WI38 (cell line): ENCODE data around the gene CHMP2B.

Experiments used
- H3K4me3 ChIP-seq: 2 replicates; pipeline ENCODE4 v1.5.1; 2011; ENCODE audit warnings: low read depth, mild to moderate bottlenecking, control low read depth, low read length
- CTCF ChIP-seq: IDR thresholded peaks from 2 replicates; pipeline ENCODE4 v1.5.1; 2012; ENCODE audit warnings: low read depth, mild to moderate bottlenecking, control low read depth, low read length

Gene CHMP2B

DNA sequence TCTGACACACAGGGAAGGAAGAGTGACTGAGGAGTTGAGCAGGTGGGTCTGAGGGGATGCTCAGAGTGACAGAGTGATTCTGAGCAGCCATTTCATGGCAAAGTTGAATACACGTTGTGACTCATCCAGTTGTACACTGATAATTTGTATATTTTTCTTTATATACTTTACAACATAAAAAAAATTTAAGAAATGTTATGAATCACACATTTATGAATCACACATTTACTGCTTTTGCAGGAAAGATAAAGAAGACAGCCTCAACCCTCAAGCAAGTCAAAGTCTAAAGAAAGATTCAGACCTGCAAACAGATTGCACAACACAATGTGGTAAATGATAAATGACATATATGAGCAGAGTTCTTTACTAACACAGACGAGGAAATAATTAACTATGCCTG is 21.0 kb upstream of the CHMP2B start:
- H3K4me3 ChIP-seq: no peak overlapping the region
- no peak for TF ChIP-seq CTCF

GRCh38 chr3:87206635-87207034 is 20.5 kb upstream of the CHMP2B start:
- no peak for TF ChIP-seq CTCF
- no peak overlapping the region for H3K4me3 ChIP-seq

- no peak for TF ChIP-seq CTCF
These were observed 19.6 kb upstream of the CHMP2B start for GRCh38 chr3:87207460-87207859.

DNA sequence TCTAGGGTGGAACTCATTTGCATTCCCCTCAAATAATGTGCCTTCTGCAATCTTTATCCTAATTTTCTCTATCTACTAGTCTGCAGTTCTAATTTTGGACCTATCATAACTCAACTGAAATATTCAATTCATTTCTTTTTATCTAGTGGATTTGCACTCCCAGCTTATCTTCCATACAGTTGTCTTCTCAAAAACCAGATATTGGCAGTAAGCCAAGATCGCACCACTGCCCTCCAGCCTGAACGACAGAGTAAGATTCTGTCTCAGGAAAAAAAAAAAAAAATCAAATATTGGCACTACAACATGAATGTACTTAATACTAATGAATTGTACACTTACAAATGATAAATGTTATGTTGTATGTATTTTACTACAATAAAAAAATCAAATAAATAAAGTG is 18.0 kb upstream of the CHMP2B start:
- no peak overlapping the region for H3K4me3 ChIP-seq
- no peak for TF ChIP-seq CTCF

More at GRCh38 chr3:87207460-87207859, 19.6 kb upstream of the CHMP2B start:
- no peak overlapping the region for H3K4me3 ChIP-seq

GRCh38 chr3:87218560-87218959 is 8.5 kb upstream of the CHMP2B start:
- no peak for TF ChIP-seq CTCF
- no peak overlapping the region for H3K4me3 ChIP-seq

GRCh38 chr3:87219611-87220010 is 7.5 kb upstream of the CHMP2B start:
- H3K4me3 ChIP-seq: no peak overlapping the region
- no peak for TF ChIP-seq CTCF

DNA sequence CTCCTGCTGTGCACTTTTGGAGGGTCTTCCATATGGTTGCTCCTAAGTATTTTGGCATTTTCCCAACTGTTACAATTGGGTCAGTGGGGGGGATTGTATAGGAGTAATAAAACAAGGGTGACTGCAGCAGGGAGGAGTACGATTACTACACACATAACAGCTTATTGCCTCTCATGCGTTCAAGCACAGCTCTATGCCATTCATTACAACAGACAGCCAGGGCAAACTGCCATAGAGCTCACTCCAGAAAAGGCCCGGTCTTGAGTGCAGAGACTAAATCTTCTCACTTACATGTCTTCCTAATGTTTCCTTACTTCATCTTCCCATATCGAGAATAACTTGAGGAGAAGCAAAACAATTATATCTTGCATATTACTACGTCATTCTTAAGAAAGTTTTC is 1.4 kb upstream of the CHMP2B start:
- H3K4me3 ChIP-seq: no peak overlapping the region
- no peak for TF ChIP-seq CTCF
